Measurements from ENCODE around the gene SORCS2.

- TF ChIP-seq CTCF (conservative IDR thresholded peaks at IDR 0.05; ENCODE audit: low read length) (no peak), EZH2phosphoT487 (IDR thresholded peaks at IDR 0.05; ENCODE audit: borderline replicate concordance, low read depth, low read length) (no peak)
Measured at GRCh38 chr4:7693711-7694110, 501.4 kb downstream of the SORCS2 start.

Measured in OCI-LY7 (cell line).